HG02759 (cell line): ENCODE data around the gene SMIM8.

Source experiments
- ATAC-seq: cut with Tn5 transposase; IDR thresholded peaks from one replicate; pipeline ENCODE4 v1.9.1; 2021; ENCODE audit warnings: mild to moderate bottlenecking, moderate library complexity; ENCODE audit not compliant: unreplicated experiment

Gene SMIM8

DNA sequence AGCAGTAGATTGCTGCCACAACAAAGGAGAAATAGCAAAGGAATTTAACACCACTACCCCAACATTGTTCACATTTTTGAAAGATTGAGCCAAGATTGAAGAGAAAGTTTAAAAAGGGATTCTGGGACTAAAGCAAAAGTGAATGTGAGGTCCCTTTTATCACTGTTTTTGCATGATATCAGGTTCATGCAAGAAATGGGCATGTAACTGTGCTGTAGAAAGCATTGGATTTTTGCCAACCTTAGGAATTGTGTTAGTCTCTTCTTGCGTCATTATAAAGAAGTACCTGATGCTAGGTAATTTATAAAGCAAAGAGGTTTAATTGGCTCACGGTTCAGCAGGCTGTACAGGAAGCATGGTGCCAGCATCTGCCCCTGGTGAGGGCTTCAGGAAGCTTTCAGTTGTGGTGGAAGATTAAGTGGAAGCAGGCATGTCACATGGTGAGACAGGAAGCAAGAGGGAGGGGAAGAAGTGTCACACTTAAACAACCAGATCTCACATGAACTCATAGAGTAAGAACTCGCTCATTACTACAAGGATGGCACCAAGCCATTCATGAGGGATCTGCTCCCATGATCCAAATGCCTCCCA, 11.3 kb downstream of the SMIM8 start:
- ATAC-seq, result no peak

DNA sequence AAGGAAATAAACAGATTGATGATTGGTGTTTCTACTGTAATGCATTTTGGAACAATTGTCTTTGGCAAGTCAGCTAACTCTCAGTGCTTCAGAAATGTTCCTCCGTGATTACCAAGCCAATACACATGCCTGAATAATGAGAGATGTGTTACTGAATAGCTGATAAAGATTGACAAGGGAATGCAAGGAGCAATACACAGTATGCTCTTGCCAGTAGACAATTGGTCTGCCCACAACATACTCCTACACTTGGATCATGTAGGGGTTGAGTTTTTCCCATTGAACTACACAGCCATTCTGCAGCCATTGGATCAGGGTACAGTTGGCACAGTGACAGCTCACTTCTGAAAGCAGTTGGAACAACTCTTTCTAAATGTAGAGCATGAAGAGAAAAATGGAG, 12.3 kb downstream of the SMIM8 start:
- no peak for ATAC-seq

DNA sequence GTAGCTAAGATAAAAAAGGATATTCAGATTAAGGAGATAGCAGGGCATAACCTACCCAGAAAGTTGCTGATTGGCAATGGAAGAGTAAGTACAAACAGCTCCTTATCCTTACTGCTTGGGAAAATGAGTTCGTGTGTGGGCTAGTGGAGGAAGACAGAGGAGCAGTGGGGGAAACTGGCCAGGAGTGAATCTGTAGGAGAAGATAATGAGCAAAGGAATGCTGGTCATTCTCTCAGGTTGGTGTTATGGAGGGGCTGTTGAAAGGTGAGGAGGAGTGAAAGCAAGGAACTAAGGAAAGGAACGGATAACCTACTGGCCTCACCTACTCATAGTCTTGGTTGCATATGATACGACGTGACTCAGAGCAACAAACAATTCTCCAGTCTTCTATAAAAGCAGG, 14.0 kb downstream of the SMIM8 start:
- ATAC-seq, result no peak

DNA sequence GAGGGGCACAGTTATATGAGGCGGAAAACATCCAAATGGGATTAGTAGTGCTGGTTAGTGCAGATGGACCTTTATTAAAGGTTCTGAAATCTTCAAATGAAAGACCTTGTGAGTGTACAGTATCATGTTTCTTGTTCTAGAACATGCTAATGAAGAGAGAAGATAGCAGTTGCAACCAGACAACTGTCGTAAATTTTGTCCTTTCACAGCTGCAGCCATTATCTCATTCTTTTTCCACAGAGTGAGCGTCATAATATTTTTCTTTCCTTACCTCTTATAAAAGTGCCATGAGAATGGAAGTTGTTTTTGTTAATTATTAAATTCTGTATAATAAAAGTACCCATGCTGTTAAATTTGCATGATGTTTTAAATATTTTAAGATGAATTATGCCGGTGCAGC, 17.8 kb downstream of the SMIM8 start:
- ATAC-seq, result no peak

DNA sequence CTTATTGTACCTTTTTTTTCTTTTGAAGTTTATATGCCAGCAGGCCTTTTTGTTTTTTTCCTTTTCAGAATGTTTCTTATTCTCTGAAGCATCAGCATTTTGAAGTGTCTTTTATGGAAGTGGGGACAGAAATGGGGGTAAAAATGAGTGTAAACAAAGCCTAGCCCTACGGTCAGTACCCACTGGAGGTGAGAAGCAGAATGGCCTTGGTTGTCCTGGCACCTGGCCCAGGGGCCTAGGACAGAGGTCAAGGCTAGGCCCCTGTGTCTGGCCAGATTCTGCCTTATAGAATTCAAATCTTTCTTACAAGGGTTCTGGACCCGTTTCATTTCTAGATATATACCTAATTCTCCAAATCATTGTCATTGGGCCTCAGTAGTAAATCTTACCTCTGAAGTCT, 18.8 kb downstream of the SMIM8 start:
- ATAC-seq, result no peak

DNA sequence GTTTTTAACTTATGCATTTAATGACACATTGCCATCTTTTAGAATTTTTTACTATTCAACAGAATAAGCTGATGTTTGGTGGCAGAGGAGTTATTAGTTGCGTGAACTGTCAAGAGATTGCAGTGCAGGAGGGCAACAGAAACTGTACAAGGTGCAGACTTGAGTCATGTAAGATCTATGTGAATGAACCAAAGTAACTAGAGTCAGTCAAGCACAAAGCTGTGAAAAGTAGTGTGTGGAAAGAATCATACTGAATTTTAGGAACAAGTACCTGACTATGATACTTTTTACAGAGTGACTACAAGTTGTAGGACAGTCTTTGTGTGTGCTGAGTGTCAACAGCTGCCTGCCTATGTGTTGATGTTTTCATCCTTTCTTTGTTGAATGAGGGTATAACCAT, 19.5 kb downstream of the SMIM8 start:
- ATAC-seq, result peak; percentile 89

DNA sequence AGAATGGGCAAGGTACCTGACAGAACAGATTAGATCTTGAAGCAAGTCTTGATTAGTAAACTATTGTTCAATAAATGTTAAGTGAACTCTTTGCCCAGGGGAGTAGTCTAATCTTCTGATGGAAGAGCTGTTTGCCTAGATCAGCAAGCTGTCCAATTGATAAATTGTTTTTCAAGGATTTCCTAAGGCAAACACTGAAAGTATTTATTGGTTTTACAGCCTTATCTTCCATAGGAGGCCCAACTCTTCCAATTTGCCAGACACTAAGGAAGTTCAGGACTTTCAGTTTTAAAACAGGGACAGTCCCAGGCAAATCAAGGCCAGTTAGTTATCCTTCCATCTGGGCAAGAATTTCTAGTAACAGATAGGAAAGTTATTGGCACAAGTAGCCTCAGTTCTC, 20.4 kb downstream of the SMIM8 start:
- no peak for ATAC-seq

DNA sequence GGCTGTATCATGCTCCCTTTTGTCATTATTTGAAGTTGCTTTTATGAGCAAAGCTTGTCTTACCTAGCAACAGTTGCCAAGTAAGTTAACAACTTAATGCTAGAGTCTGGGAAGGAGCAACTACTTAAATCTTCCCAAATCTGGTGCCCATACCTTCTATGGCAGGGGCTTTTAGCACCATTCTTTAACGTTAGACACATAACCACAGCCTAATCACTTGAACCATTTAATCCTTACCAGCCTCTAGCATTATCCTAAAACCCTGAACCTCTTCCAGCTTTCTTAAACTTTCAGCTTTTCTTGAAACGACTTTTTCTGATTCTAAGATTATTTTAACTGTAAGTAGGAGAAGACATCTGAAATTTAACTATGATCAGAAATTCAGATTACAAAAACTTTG, 22.3 kb downstream of the SMIM8 start, which contains the start of gene C6orf163:
TSS of gene C6orf163 (plus strand) at position 83 of the 400 bp plus-strand sequence. CDS start at position 370, 287 bp downstream.
- ATAC-seq, result no peak

DNA sequence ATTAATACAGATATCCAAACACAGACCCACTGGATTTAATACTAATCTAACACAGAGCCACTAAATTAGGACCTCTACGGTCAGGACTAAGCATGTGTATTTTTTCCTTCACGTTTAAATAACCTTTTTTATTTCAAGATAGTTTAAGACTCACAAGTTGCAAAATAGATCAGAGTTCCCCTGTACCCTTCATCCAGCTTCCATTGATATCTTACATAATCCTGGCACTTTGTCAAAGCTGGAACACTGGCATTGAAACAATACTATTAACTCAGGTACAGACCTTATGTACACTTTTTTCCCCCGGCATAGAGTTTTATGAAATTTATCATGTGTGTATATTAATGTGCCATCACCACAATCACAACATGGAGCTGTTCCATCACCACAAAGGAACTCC, 24.3 kb downstream of the SMIM8 start:
- ATAC-seq, result no peak

DNA sequence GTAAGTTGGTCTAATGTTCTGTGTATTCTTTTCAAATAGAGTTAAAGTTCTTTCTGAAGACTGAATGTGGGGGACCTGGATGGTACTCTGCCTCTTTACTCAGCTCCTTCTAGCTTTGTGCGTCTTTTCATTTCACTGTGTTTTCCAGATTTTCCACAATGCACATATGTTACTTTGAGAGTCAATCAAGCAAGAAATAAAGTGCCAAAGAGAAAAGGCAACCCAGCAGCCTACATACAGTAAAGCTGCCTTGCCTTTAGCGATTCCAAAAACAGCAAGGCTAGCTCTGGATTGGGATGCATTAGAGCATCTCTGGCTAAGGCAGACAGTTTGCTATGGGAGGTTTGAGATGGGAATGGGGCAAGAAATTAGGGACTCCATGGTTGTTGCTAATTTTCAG, 27.5 kb downstream of the SMIM8 start:
- ATAC-seq, result no peak

DNA sequence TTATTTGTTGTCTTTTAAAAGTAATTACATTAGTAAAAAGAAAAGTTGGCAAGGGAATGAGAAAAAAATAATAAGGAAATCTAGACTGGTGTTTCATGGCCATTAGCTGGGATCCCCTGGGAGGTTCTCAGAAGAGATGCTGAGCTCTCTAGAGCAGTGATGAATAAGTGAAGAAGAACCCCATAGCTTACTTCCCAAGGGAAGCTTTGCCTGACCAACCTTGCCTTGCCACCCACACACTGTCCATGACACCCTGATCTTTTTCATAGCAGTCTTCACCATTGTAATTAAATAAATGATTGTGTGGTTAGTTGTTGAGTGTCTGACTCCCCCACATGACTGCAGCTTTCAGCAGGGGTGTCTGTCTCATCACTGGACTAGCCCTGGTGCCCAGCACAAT, 28.1 kb downstream of the SMIM8 start:
- ATAC-seq, result no peak

DNA sequence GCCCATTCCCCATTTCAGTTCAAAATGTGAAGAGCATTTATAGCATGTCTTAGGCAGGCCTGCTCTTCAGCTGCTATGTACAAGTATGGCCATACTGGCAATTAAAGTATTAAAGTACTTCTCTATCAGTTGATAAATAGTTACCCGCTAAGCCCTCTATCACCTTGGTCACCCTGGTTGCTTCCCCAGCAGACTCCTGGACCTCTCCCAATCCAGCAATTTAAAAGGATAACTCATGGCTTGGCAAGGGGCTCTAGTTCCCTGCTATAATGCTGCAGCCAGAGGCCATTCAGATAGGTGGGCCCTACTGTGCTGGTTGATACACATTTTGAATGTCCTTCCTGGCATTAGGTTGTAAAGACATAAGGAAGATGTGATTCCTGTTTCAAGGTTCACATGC, 29.2 kb downstream of the SMIM8 start:
- ATAC-seq, result no peak

DNA sequence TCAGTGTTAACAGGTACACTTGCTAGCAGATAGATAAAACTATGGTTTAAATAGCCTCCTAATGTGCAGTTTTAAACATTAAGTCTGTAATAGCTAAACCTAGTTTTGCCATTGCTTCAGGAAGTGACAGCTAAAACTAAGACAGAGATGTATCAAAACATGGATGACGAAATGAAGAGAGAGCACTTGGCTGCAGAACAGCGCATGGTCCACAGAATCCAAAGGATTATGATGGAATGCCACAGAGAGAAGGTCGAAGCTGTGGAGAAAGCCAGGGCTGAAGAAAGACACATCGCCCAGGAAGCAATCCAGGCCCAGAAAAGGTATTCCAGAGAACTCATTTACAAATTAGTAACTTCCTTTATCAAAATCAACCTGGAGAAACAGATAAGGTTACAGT, 33.8 kb downstream of the SMIM8 start:
- no peak for ATAC-seq

DNA sequence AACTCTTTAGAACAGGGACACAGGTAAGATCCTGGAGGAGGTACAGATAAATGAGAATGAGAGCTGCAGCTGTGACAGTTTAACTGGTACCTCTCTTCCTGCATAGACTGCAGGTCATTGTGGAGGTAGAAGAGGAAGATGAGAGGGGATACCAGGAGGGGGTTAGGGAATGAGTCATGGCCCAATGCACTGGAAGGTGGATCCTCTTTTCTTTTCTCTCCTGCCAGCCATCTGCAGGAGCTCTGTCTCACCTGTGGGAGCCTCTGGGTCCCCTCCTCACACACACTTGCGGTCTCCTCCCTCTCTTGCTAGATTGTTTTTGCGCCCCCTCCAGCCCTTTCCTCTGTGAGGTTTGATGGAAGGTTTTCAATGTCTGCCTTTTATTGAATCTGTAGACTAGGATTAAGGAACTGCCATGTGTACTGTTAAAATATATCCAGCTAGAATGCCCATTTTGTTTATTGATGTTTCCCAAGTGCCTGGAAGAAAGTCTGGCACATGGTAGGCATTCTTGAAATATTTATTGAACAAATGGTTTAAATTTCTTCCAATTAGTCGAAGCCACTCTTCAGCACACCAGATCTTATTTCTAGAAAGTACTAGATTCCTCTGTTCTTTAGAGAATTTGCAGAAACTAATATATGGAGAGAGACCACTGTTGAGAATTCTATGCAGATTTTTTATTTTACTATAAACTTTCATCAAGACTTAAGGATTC, 35.2 kb downstream of the SMIM8 start:
- ATAC-seq, result no peak

DNA sequence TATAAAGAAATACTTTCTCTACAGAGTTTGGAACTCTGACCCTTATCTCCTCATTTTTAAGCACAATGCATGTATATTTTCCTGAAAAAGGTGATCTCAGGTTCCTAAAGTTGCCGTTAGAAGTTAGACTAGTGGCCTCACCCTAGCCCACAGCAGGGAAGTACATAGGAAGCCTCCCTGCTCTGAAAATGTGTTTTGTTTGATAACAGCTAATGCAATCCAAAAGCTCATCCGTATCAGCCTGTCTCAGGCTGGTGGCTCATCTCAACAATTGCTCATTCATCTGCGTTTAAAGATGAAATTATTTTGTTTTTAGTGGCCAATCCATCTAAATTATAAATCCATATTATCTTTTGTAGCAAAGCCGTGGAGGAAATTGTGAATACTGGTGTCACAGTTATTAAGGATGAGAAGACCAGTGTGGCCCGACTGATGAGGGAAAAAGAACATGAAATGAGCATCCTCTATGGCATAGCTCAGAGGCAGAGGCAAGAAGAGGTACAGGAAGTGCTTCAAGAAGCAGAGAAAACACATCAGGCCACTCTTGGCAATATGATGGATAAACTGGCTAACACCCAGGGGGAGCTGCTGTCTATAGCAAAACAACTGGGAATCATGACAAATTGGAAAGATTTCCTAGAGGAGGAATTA, 42.3 kb downstream of the SMIM8 start:
- ATAC-seq, result no peak

DNA sequence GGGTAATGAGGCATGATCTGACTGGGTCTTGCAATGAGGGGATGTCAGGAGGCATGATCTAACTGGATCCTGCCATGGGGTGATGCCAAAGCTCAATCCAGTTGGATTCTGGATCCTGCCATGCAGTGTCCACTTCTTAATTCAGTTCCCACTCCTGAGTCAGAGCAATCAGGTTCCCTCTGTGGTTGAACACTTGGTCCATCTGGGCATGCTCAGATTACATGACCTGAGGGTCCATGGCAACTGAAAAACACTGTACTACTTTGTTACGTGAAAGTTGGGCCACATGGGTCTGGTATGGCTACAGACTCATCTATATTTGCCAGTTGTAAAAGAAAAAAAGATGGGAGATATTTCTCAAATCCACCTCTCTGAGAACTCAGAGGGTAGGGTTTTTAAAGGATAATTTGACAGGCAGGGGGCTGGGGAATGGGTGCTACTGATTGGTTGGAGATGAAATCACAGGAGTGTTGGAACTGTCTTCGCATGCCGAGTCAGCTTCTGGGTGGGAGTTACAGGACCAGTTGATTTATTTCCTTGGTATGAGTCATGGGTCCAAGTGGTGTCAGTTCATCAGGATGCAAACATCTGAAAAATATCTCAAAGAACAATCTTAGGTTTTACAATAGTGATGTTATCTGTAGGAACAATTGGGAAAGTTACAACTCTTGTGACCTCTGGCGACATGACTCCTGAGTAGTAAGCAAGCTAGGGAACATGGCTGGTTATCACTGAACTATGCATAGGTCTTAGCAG, 43.9 kb downstream of the SMIM8 start:
- no peak for ATAC-seq

DNA sequence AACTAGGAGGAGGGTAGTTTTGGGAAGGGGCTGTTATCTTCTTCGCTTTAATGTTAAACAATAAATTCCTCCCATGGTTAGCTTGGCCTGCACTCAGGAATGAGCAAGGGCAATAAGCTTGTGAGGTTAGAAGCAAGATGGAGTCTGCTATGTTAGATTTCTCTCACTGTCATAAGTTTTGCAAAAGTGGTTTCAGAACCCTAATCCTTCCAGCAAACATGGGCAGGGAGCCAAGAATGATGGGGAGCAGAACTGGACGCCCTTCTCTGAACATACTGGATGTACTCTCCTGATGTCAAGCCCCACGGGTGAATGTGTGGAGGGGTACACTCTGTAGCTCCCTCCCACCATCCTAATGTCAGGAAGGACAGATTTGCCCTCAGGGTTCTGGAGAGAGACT, 44.5 kb downstream of the SMIM8 start:
- ATAC-seq, result no peak

DNA sequence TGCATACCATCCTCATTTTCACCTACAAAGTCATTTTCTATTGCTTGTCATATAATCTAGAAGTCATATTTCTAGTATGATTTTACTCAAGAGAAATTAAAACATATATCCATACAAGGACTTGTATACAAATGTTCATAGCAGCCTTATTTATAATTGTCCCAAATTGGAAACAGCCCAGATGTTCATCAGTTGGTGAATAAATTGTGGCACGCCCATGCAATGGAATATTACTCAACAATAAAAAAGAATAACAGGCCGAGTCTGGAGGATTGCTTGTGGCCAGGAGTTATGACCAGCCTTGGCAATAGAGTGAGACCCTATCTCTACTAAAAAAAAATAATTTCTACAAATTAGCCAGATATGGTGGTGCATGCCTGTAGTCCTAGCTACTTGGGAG, 51.0 kb downstream of the SMIM8 start:
- no peak for ATAC-seq

DNA sequence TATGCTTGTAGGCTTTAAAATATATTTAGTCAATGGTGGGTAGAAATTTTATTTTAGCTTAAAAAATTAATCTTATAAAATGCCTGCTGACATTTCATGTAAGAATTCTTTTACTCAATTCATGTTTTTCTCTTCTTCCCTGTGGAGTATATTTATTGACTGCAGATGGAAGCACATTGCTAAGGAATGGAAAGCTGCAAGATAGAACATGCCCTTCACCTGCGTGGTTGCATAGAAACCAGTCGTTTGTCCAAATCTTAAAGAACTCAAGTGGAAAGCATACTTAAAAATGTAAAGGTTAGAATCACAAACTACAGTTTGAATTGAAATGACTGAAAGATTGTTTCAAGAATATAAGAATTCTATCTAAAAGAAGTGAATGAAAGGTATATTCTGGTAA, 52.9 kb downstream of the SMIM8 start:
- ATAC-seq, result no peak

DNA sequence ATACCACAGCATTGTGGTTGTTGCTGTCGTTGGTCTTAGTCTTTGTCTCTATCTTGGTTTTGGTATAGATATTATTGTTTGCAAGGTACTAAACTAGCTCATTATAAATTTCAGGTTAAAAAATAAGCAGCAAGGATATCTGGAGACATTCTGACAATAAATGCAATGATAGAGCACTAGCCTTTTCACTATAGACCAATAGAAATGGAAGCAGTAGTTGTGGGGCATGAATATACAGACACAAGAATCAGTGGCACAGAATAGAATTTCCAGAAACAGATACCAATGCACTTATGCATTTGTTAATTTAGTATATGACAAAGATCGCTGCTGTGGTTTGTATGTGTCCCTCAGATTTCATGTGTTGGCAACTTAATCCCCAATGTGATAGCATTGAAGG, 54.3 kb downstream of the SMIM8 start:
- ATAC-seq, result no peak

DNA sequence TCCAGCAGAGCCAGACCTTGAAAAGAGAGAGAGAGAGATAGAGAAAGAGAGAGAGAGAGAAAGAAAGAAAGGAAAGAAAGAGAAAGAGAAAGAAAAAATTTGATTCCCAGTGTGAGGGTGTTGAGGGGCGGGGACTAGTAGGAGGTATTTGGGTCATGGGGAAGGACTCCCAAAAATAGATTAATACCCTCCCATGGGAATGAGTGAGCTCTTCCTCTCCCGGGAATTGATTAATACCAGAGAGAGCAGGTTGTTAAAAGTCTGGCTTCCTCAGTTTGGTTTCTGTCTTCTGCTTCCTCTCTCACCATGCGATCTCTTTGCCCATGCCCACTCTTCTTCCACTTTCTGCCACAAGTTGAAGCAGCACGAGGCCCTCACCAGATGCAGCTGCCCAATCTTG, 56.6 kb downstream of the SMIM8 start:
- peak; percentile 45 for ATAC-seq

DNA sequence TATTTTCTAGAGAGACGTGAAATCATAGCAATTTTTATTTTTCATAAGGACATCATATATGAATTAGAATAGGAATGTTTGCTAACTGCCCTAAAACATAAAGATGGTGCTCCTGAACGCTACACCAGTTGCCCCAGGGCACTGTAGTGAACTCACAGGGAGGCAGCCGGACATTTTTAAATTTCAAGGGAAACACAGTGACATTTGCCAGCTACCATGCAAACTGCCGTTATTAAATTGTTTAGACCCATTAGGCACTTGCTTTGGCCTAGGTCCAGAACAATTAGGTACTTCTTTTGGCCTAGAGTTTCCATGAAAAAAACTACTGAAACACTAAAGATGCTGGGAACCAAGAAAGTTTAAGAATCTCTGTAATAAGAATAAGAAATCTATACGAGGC, 60.5 kb downstream of the SMIM8 start:
- ATAC-seq, result no peak
